HEK293 (cell line): Measurements from ENCODE around the gene TADA2B.

Source experiments
- CTCF ChIA-PET: fragments of 350-600 bp; formaldehyde crosslinking; extraction: SDS; loops from one replicate; lab custom pipeline; 2021; ENCODE audit warnings: antibody characterized with exemption; lab: Yijun Ruan, JAX
- POLR2A ChIA-PET: fragments of 300-600 bp; formaldehyde crosslinking; extraction: SDS; loops from one replicate; lab custom pipeline; 2020; ENCODE audit warnings: antibody characterized with exemption, inconsistent platforms; lab: Yijun Ruan, JAX
- H3K27ac ChIP-seq: fragments of 200-500 bp; sonication (Bioruptor generic); 2 replicates; pipeline ENCODE4 v1.5.1; 2014; ENCODE audit warnings: low read depth, low read length, control low read depth, inconsistent platforms; ENCODE audit errors: extremely low read depth
- H3K36me3 ChIP-seq, 2 experiments: fragments of 200-500 bp in 1 of 2; sonication (Bioruptor generic) in 1 of 2; 1 replicate in 1 of 2; 2 replicates in 1 of 2; pipeline ENCODE4 v1.5.1; 2014 to 2017; ENCODE audit warnings: inconsistent platforms in 2 of 2, low read length in 2 of 2; ENCODE audit not compliant: control insufficient read depth in 2 of 2, insufficient read depth in 1 of 2
- H3K4me1 ChIP-seq: fragments of 200-500 bp; sonication (Bioruptor generic); 2 replicates; pipeline ENCODE4 v1.5.1; 2014; ENCODE audit warnings: mild to moderate bottlenecking, low read length, inconsistent platforms; ENCODE audit not compliant: control insufficient read depth, insufficient read depth
- H3K4me3 ChIP-seq: 2 replicates; pipeline ENCODE4 v1.5.1; 2011; ENCODE audit warnings: low read depth, mild to moderate bottlenecking, control low read depth, low read length, moderate library complexity
- H3K9me3 ChIP-seq: fragments of 200-500 bp; sonication (Bioruptor generic); 2 replicates; pipeline ENCODE4 v1.5.1; 2014; ENCODE audit warnings: low read depth, low read length, inconsistent platforms; ENCODE audit not compliant: control insufficient read depth, insufficient read depth
- IKZF3 ChIP-seq: fragments of 450-650 bp; IDR thresholded peaks from 2 replicates; pipeline ENCODE4 v1.5.0; 2018; ENCODE audit warnings: missing biosample characterization, mild to moderate bottlenecking, missing genetic modification characterization, moderate library complexity
- KLF10 ChIP-seq: fragments of 450-650 bp; IDR thresholded peaks from 2 replicates; pipeline ENCODE4 v1.5.1; 2018; ENCODE audit warnings: missing biosample characterization, mild to moderate bottlenecking, missing genetic modification characterization
- TCF7L2 ChIP-seq: IDR thresholded peaks from 2 replicates; pipeline ENCODE4 v1.6.1; 2011; ENCODE audit warnings: low read depth, mild to moderate bottlenecking, inconsistent platforms, low read length, moderate library complexity, borderline replicate concordance
- ZEB2 ChIP-seq: fragments of 450-650 bp; formaldehyde crosslinking; IDR thresholded peaks from 2 replicates; pipeline ENCODE4 v1.5.1; 2016; ENCODE audit warnings: missing biosample characterization, missing genetic modification characterization
- ZNF114 ChIP-seq: fragments of 450-650 bp; formaldehyde crosslinking; IDR thresholded peaks from 2 replicates; pipeline ENCODE4 v1.5.0; 2017; ENCODE audit warnings: missing biosample characterization, missing genetic modification characterization
- ZNF350 ChIP-seq: fragments of 450-650 bp; formaldehyde crosslinking; IDR thresholded peaks from 2 replicates; pipeline ENCODE4 v1.5.0; 2017; ENCODE audit warnings: missing biosample characterization, mild to moderate bottlenecking, missing genetic modification characterization
- ZNF394 ChIP-seq: fragments of 450-650 bp; formaldehyde crosslinking; IDR thresholded peaks from 2 replicates; pipeline ENCODE4 v1.5.1; 2016; ENCODE audit warnings: missing biosample characterization, missing genetic modification characterization, mild to moderate bottlenecking, moderate library complexity, borderline replicate concordance
- ZNF510 ChIP-seq: fragments of 450-650 bp; formaldehyde crosslinking; IDR thresholded peaks from 2 replicates; pipeline ENCODE4 v1.5.1; 2018; ENCODE audit warnings: mild to moderate bottlenecking, missing genetic modification characterization, missing biosample characterization; ENCODE audit not compliant: insufficient replicate concordance
- ZNF521 ChIP-seq: fragments of 450-650 bp; formaldehyde crosslinking; IDR thresholded peaks from 2 replicates; pipeline ENCODE4 v1.5.1; 2017; ENCODE audit warnings: missing biosample characterization, mild to moderate bottlenecking, missing genetic modification characterization
- ZNF530 ChIP-seq: fragments of 450-650 bp; formaldehyde crosslinking; IDR thresholded peaks from 2 replicates; pipeline ENCODE4 v1.5.1; 2016; ENCODE audit warnings: low read depth, missing biosample characterization, missing genetic modification characterization
- ZNF571 ChIP-seq: fragments of 450-650 bp; formaldehyde crosslinking; IDR thresholded peaks from 2 replicates; pipeline ENCODE4 v1.5.0; 2017; ENCODE audit warnings: missing biosample characterization, missing genetic modification characterization
- ZNF654 ChIP-seq: fragments of 450-650 bp; formaldehyde crosslinking; IDR thresholded peaks from 2 replicates; pipeline ENCODE4 v1.5.1; 2016; ENCODE audit warnings: low read depth, missing biosample characterization, missing genetic modification characterization
- ZNF664 ChIP-seq: fragments of 450-650 bp; formaldehyde crosslinking; IDR thresholded peaks from 2 replicates; pipeline ENCODE4 v1.5.1; 2016; ENCODE audit warnings: missing biosample characterization, missing genetic modification characterization
- ZNF76 ChIP-seq: fragments of 450-650 bp; formaldehyde crosslinking; IDR thresholded peaks from 2 replicates; pipeline ENCODE4; 2016; ENCODE audit warnings: low read depth, missing biosample characterization, missing genetic modification characterization, borderline replicate concordance
- ZNF830 ChIP-seq: fragments of 450-650 bp; IDR thresholded peaks from 2 replicates; pipeline ENCODE4 v1.5.0; 2018; ENCODE audit warnings: missing biosample characterization, missing genetic modification characterization, low read depth, mild to moderate bottlenecking, moderate library complexity
- TF ChIP-seq, protein P1 (sequence below): fragments of 450-650 bp; formaldehyde crosslinking; IDR thresholded peaks from 2 replicates; pipeline ENCODE4 v1.5.1; 2016; ENCODE audit warnings: missing biosample characterization, missing genetic modification characterization
- TF ChIP-seq, protein P2 (sequence below): fragments of 450-650 bp; formaldehyde crosslinking; IDR thresholded peaks from 2 replicates; pipeline ENCODE4 v1.5.1; 2016; ENCODE audit warnings: missing biosample characterization, missing genetic modification characterization
- TF ChIP-seq, protein P3 (sequence below): fragments of 450-650 bp; formaldehyde crosslinking; IDR thresholded peaks from 2 replicates; pipeline ENCODE4 v1.5.1; 2016; ENCODE audit warnings: missing biosample characterization, missing genetic modification characterization
- TF ChIP-seq, protein P4 (sequence below): fragments of 450-650 bp; IDR thresholded peaks from 2 replicates; pipeline ENCODE4 v1.5.1; 2018; ENCODE audit warnings: missing biosample characterization, missing genetic modification characterization
- TF ChIP-seq, protein P5 (sequence below): fragments of 450-650 bp; formaldehyde crosslinking; IDR thresholded peaks from 2 replicates; pipeline ENCODE4 v1.5.1; 2016; ENCODE audit warnings: missing biosample characterization, missing genetic modification characterization

The TADA2B gene

DNA sequence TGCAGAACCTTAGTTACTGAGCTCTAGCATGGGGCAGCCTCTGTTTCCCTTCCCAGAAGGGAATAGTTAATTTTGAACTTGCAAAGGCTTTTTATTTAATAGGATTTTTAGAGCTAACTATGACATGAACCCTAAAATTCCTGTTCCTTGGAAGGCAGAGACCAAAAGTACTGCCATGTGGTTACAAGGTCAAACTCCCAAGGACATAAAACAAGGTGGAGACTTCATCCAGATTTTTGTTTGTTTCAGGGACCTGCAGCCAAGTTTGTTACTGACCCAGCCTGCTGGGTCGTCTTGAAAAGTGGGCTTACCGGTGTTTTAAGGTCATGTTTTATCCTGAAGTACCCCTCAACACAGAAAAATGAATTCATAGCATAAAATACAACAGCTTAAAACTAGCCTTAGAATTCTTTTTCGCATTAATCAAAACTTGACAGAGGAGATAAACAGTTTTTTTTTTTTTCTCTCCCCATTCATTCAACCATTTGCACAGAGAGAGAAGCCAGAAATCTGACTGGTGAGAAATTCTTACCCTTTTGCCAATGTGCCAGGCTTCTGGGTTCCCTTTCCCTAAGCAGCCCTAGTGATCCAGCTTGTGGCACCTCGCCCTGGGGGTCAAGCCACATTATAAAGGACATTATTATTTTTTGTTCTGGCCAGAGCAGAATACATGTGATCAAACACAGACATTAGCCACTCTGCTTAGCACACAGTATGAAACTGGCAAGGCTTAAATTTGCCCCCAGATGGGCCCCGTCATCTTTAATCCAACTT, 46.2 kb downstream of the TADA2B start:
- CTCF ChIA-PET: interaction anchor here (0.6 to 2.8 kb wide), 2 partner anchors 13 to 14 kb away, joined by 5 to 19 read pairs; no protein-coding TSS in a partner anchor
- no peaks in the 10 kb centered on the region for H3K36me3 ChIP-seq
- H3K4me1 ChIP-seq: no peaks in the 10 kb centered on the region
- H3K27ac ChIP-seq: no peak overlapping the region
- H3K9me3 ChIP-seq: no peaks in the 10 kb centered on the region
- no peak overlapping the region for H3K4me3 ChIP-seq
- TF ChIP-seq IKZF3 (tag by site-specific recombination) (no peak), KLF10 (tag by site-specific recombination) (no peak), ZNF510 (tag by site-specific recombination) (no peak), ZNF530 (tag by site-specific recombination) (no peak), ZNF521 (no peak), ZNF350 (tag by site-specific recombination) (no peak), TCF7L2 (no peak), ZNF76 (tag by site-specific recombination) (no peak), ZNF571 (no peak), ZNF830 (tag by site-specific recombination) (no peak), ZNF394 (tag by site-specific recombination) (no peak), ZEB2 (tag by site-specific recombination) (no peak), ZNF664 (no peak), ZNF114 (no peak), ZNF654 (tag by site-specific recombination) (no peak)
- TF ChIP-seq, protein P1, sequence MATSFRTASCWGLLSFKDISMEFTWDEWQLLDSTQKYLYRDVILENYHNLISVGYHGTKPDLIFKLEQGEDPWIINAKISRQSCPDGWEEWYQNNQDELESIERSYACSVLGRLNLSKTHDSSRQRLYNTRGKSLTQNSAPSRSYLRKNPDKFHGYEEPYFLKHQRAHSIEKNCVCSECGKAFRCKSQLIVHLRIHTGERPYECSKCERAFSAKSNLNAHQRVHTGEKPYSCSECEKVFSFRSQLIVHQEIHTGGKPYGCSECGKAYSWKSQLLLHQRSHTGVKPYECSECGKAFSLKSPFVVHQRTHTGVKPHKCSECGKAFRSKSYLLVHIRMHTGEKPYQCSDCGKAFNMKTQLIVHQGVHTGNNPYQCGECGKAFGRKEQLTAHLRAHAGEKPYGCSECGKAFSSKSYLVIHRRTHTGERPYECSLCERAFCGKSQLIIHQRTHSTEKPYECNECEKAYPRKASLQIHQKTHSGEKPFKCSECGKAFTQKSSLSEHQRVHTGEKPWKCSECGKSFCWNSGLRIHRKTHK (tag by site-specific recombination): no peak
- TF ChIP-seq, protein P2, sequence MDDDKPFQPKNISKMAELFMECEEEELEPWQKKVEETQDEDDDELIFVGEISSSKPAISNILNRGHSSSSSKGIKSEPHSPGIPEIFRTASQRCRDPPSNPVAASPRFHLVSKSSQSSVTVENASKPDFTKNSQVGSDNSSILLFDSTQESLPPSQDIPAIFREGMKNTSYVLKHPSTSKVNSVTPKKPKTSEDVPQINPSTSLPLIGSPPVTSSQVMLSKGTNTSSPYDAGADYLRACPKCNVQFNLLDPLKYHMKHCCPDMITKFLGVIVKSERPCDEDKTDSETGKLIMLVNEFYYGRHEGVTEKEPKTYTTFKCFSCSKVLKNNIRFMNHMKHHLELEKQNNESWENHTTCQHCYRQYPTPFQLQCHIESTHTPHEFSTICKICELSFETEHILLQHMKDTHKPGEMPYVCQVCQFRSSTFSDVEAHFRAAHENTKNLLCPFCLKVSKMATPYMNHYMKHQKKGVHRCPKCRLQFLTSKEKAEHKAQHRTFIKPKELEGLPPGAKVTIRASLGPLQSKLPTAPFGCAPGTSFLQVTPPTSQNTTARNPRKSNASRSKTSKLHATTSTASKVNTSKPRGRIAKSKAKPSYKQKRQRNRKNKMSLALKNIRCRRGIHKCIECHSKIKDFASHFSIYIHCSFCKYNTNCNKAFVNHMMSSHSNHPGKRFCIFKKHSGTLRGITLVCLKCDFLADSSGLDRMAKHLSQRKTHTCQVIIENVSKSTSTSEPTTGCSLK (tag by site-specific recombination): no peak
- TF ChIP-seq, protein P3, sequence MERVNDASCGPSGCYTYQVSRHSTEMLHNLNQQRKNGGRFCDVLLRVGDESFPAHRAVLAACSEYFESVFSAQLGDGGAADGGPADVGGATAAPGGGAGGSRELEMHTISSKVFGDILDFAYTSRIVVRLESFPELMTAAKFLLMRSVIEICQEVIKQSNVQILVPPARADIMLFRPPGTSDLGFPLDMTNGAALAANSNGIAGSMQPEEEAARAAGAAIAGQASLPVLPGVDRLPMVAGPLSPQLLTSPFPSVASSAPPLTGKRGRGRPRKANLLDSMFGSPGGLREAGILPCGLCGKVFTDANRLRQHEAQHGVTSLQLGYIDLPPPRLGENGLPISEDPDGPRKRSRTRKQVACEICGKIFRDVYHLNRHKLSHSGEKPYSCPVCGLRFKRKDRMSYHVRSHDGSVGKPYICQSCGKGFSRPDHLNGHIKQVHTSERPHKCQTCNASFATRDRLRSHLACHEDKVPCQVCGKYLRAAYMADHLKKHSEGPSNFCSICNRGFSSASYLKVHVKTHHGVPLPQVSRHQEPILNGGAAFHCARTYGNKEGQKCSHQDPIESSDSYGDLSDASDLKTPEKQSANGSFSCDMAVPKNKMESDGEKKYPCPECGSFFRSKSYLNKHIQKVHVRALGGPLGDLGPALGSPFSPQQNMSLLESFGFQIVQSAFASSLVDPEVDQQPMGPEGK: no peak
- TF ChIP-seq, protein P4, sequence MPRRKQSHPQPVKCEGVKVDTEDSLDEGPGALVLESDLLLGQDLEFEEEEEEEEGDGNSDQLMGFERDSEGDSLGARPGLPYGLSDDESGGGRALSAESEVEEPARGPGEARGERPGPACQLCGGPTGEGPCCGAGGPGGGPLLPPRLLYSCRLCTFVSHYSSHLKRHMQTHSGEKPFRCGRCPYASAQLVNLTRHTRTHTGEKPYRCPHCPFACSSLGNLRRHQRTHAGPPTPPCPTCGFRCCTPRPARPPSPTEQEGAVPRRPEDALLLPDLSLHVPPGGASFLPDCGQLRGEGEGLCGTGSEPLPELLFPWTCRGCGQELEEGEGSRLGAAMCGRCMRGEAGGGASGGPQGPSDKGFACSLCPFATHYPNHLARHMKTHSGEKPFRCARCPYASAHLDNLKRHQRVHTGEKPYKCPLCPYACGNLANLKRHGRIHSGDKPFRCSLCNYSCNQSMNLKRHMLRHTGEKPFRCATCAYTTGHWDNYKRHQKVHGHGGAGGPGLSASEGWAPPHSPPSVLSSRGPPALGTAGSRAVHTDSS: no peak
- TF ChIP-seq, protein P5, sequence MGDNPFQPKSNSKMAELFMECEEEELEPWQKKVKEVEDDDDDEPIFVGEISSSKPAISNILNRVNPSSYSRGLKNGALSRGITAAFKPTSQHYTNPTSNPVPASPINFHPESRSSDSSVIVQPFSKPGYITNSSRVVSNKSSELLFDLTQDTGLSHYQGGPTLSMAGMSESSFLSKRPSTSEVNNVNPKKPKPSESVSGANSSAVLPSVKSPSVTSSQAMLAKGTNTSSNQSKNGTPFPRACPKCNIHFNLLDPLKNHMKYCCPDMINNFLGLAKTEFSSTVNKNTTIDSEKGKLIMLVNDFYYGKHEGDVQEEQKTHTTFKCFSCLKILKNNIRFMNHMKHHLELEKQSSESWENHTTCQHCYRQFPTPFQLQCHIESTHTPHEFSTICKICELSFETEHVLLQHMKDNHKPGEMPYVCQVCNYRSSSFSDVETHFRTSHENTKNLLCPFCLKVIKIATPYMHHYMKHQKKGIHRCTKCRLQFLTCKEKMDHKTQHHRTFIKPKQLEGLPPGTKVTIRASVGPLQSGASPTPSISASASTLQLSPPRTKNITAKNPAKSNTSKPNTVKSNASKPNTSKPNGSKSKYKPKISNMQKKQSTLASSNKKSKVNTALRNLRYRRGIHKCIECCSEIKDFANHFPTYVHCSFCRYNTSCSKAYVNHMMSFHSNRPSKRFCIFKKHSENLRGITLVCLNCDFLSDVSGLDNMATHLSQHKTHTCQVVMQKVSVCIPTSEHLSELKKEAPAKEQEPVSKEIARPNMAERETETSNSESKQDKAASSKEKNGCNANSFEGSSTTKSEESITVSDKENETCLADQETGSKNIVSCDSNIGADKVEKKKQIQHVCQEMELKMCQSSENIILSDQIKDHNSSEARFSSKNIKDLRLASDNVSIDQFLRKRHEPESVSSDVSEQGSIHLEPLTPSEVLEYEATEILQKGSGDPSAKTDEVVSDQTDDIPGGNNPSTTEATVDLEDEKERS (tag by site-specific recombination): no peak
- POLR2A ChIA-PET: interaction anchor here (0.7 to 1.7 kb wide), 2 partner anchors 22 to 204 kb away, joined by 4 to 5 read pairs; partner anchors contain the start of gene GRPEL1
